Spinal cord (tissue), 10 donors: Measurements from ENCODE around the gene TRIM51. TPM values are rescaled to one million over a fixed set of nuclear protein-coding genes. Genes with fewer than 3 reads are reported as not detected.
"Not testable (repeated sequence)": the region's sequence is repeated elsewhere in the genome, so short reads cannot be mapped to it uniquely, and the experiment has no call there.

Source experiments
- DNase-seq, 6 donors: peaks; one replicate each; pipeline versions ENCODE4 v3.0.0 to v3.0.0-alpha.2; 2013 to 2015; ENCODE audit warnings: low spot score in 6 of 6, low read depth in 4 of 6
- H3K27ac ChIP-seq: one replicate; pipeline ENCODE4 v1.5.1; 2013; ENCODE audit warnings: low read depth, low read length, control low read depth
- H3K27me3 ChIP-seq: one replicate; pipeline ENCODE4 v1.6.1; 2013; ENCODE audit warnings: low read length; ENCODE audit not compliant: control insufficient read depth, insufficient read depth
- H3K36me3 ChIP-seq: one replicate; pipeline ENCODE4 v1.6.1; 2013; ENCODE audit warnings: low read length; ENCODE audit not compliant: control insufficient read depth, insufficient read depth
- H3K4me1 ChIP-seq: one replicate; pipeline ENCODE4 v1.6.1; 2013; ENCODE audit warnings: low read length; ENCODE audit not compliant: control insufficient read depth, insufficient read depth
- H3K4me3 ChIP-seq: one replicate; pipeline ENCODE4 v1.5.1; 2013; ENCODE audit warnings: low read depth, low read length, control low read depth
- H3K9me3 ChIP-seq: one replicate; pipeline ENCODE4 v1.6.1; 2013; ENCODE audit warnings: low read length; ENCODE audit not compliant: control insufficient read depth, insufficient read depth
- WGBS: methylation state at CpG from one replicate; pipeline ENCODE4 v1.1.5; 2013; ENCODE audit warnings: missing lambda C conversion rate; ENCODE audit not compliant: insufficient coverage; 5-methylcytosine and 5-hydroxymethylcytosine counted together
- polyA plus RNA-seq, 2 donors: library from polyadenylated mRNA; unstranded; fragments of 120-200 nt; gene quantifications; one replicate each; pipeline ENCODE4 v1.2.1, GENCODE V29; 2013; ENCODE audit not compliant: insufficient read length in 2 of 2
- small RNA-seq: library from RNA; depleted of rRNA; stranded (forward); fragments of <200 nt; gene quantifications from one replicate; pipeline ENCODE3, GENCODE V24; 2014; ENCODE audit warnings: low replicate concordance
- total RNA-seq, 2 donors: library from RNA; depleted of rRNA in 1 of 2; stranded (reverse); fragments of 120-200 nt in 1 of 2; fragments of >200 nt in 1 of 2; gene quantifications; one replicate each; pipeline versions ENCODE4 v1.2.3 to v1.2.4, GENCODE V29; 2013 to 2014
- donor health status: healthy.

TRIM51 gene
- total and polyA plus RNA-seq, 4 donors = not detected

GRCh38 chr11:55885481-55885880 lies 2.4 kb downstream of the TRIM51 start:
- H3K9me3 ChIP-seq, H3K4me3 ChIP-seq, H3K27ac ChIP-seq, H3K27me3 ChIP-seq, H3K4me1 ChIP-seq, DNase-seq, H3K36me3 ChIP-seq: not testable (repeated sequence)
- 85% methylated on average over 9 of the region's 9 CpGs for WGBS

GRCh38 chr11:55895216-55895615 lies 12.1 kb downstream of the TRIM51 start:
- H3K4me3 ChIP-seq = no peak overlapping the region
- H3K36me3 ChIP-seq = no peaks in the 10 kb centered on the region
- DNase-seq = no peak
- 76% methylated on average over 5 of the region's 8 CpGs for WGBS
- peaks cover 2% of the 10 kb centered on the region for H3K9me3 ChIP-seq
- H3K27ac ChIP-seq = no peak overlapping the region
- H3K27me3 ChIP-seq = no peaks in the 10 kb centered on the region
- H3K4me1 ChIP-seq = no peaks in the 10 kb centered on the region

- H3K36me3 ChIP-seq = no peaks in the 10 kb centered on the region
- no peaks in the 10 kb centered on the region for H3K9me3 ChIP-seq
- no CpG with 5 or more reads among the region's 2 CpGs for WGBS
- H3K4me3 ChIP-seq = no peak overlapping the region
- DNase-seq = no peak
- H3K4me1 ChIP-seq = no peaks in the 10 kb centered on the region
- H3K27ac ChIP-seq = no peak overlapping the region
- H3K27me3 ChIP-seq = no peaks in the 10 kb centered on the region
Observed at GRCh38 chr11:55902308-55902707, 19.2 kb downstream of the TRIM51 start.

- no CpG with 5 or more reads among the region's 1 CpG for WGBS
- Histone ChIP-seq H3K36me3 (no peaks in the 10 kb centered on the region), H3K4me1 (no peaks in the 10 kb centered on the region), H3K27me3 (no peaks in the 10 kb centered on the region), H3K4me3 (no peak within 1 kb of the TSS), H3K9me3 (no peaks in the 10 kb centered on the region), H3K27ac (no peak within 1 kb of the TSS)
- DNase-seq = no peak
Observed at GRCh38 chr11:55914482-55914881, 31.4 kb downstream of the TRIM51 start, which contains the start of gene OR5W2. Gene OR5W2, minus strand, starts transcription at chr11:55914582. Its CDS starts 0 bp downstream, at chr11:55914582.

- Histone ChIP-seq H3K27ac (no peak overlapping the region), H3K9me3 (peaks cover 2% of the 10 kb centered on the region), H3K4me1 (no peaks in the 10 kb centered on the region), H3K36me3 (no peaks in the 10 kb centered on the region), H3K27me3 (no peaks in the 10 kb centered on the region), H3K4me3 (no peak overlapping the region)
- no peak for DNase-seq
- 81% methylated on average over 4 of the region's 5 CpGs for WGBS
Observed at GRCh38 chr11:55920537-55920936, 37.4 kb downstream of the TRIM51 start.

GRCh38 chr11:55936300-55936699 lies 53.2 kb downstream of the TRIM51 start, which contains the start of gene OR5I1:
Gene OR5I1, minus strand, starts transcription at chr11:55936400. Its CDS starts 0 bp downstream, at chr11:55936400.
- Histone ChIP-seq H3K4me1 (no peaks in the 10 kb centered on the region), H3K27me3 (no peaks in the 10 kb centered on the region), H3K4me3 (no peak within 1 kb of the TSS), H3K27ac (no peak within 1 kb of the TSS), H3K36me3 (no peaks in the 10 kb centered on the region), H3K9me3 (no peaks in the 10 kb centered on the region)
- no peak for DNase-seq
- WGBS = no CpG with 5 or more reads among the region's 2 CpGs

Small RNA genes lying within 50 kb of the gene (small RNA-seq; reads per million reads assigned to genes)
- not detected for gene AC036111.3

Other genes with a start within 250 kb of the TRIM51 start
- not detected for gene OR4P4, start 248.2 kb upstream of the TRIM51 start, total RNA-seq
- gene OR4P4, start 248.2 kb upstream of the TRIM51 start, polyA plus RNA-seq = under 1 TPM in 1 of 2 donors, not detected in 1; 0.15 TPM
- not detected for gene OR4S2, start 235.0 kb upstream of the TRIM51 start, total RNA-seq
- gene OR4S2, start 235.0 kb upstream of the TRIM51 start, polyA plus RNA-seq = not detected
- gene OR4C6, start 221.1 kb upstream of the TRIM51 start, total RNA-seq = not detected
- not detected for gene OR4C6, start 221.1 kb upstream of the TRIM51 start, polyA plus RNA-seq
- gene OR5D13, start 109.9 kb upstream of the TRIM51 start, total RNA-seq = not detected
- not detected for gene OR5D13, start 109.9 kb upstream of the TRIM51 start, polyA plus RNA-seq
- not detected for gene OR5D14, start 87.7 kb upstream of the TRIM51 start, total RNA-seq
- gene OR5D14, start 87.7 kb upstream of the TRIM51 start, polyA plus RNA-seq = not detected
- gene OR5L1, start 71.9 kb upstream of the TRIM51 start, total RNA-seq = not detected
- not detected for gene OR5L1, start 71.9 kb upstream of the TRIM51 start, polyA plus RNA-seq
- not detected for gene OR5D18, start 63.7 kb upstream of the TRIM51 start, total RNA-seq
- not detected for gene OR5D18, start 63.7 kb upstream of the TRIM51 start, polyA plus RNA-seq
- not detected for gene OR5L2, start 56.1 kb upstream of the TRIM51 start, total RNA-seq
- gene OR5L2, start 56.1 kb upstream of the TRIM51 start, polyA plus RNA-seq = not detected
- not detected for gene OR5D16, start 44.5 kb upstream of the TRIM51 start, total RNA-seq
- not detected for gene OR5D16, start 44.5 kb upstream of the TRIM51 start, polyA plus RNA-seq
- not detected for gene OR5W2, start 31.3 kb downstream of the TRIM51 start, total RNA-seq
- not detected for gene OR5W2, start 31.3 kb downstream of the TRIM51 start, polyA plus RNA-seq
- not detected for gene OR5I1, start 53.1 kb downstream of the TRIM51 start, total RNA-seq
- gene OR5I1, start 53.1 kb downstream of the TRIM51 start, polyA plus RNA-seq = not detected
- not detected for gene OR10AG1, start 86.6 kb downstream of the TRIM51 start, total RNA-seq
- not detected for gene OR10AG1, start 86.6 kb downstream of the TRIM51 start, polyA plus RNA-seq
- gene OR5F1, start 111.3 kb downstream of the TRIM51 start, total RNA-seq = not detected
- not detected for gene OR5F1, start 111.3 kb downstream of the TRIM51 start, polyA plus RNA-seq
- not detected for gene OR5AS1, start 144.4 kb downstream of the TRIM51 start, total RNA-seq
- under 1 TPM; 0.05 TPM for gene OR5AS1, start 144.4 kb downstream of the TRIM51 start, polyA plus RNA-seq
- not detected for gene OR8I2, start 210.0 kb downstream of the TRIM51 start, total RNA-seq
- gene OR8I2, start 210.0 kb downstream of the TRIM51 start, polyA plus RNA-seq = not detected
- gene OR8H2, start 220.4 kb downstream of the TRIM51 start, total RNA-seq = not detected
- gene OR8H2, start 220.4 kb downstream of the TRIM51 start, polyA plus RNA-seq = not detected
- not detected for gene OR8H3, start 239.1 kb downstream of the TRIM51 start, total RNA-seq
- gene OR8H3, start 239.1 kb downstream of the TRIM51 start, polyA plus RNA-seq = not detected